ENCODE measurements around the gene DNM2. TPM values are rescaled to one million over a fixed set of nuclear protein-coding genes. Genes with fewer than 3 reads are reported as not detected.

The DNM2 gene
- total RNA-seq, 1 donor from 2014 or later, result 129 TPM

- no peak overlapping the region for H3K27ac Mint-ChIP-seq (ENCODE audit: unreplicated experiment)
- H3K27me3 Mint-ChIP-seq (ENCODE audit: low read depth, unreplicated experiment), result no peaks in the 10 kb centered on the region
- no peak overlapping the region for H3K27ac ChIP-seq (ENCODE audit: low read depth, low read length)
- DNase-seq (ENCODE audit: low read depth) (no peak), FAIRE-seq (no peak)
- H4K20me1 ChIP-seq (ENCODE audit: insufficient read depth, low read length), result no peaks in the 10 kb centered on the region
- peaks cover 10% of the 10 kb centered on the region for H3K36me3 Mint-ChIP-seq (ENCODE audit: low read depth, unreplicated experiment)
- H3K9me3 Mint-ChIP-seq (ENCODE audit: unreplicated experiment), result no peaks in the 10 kb centered on the region
- H3K36me3 ChIP-seq (ENCODE audit: insufficient read depth, low read length), result no peaks in the 10 kb centered on the region
- no peaks in the 10 kb centered on the region for H3K9me3 ChIP-seq (ENCODE audit: insufficient read depth, low read depth, low read length)
- H3K4me3 Mint-ChIP-seq (ENCODE audit: unreplicated experiment), result no peak overlapping the region
- no peak overlapping the region for H2AFZ ChIP-seq (ENCODE audit: low read depth, low read length)
- H3K4me3 ChIP-seq (ENCODE audit: insufficient read depth, low read depth, low read length), result no peak overlapping the region
- H3K4me1 Mint-ChIP-seq (ENCODE audit: low read depth, unreplicated experiment), result peaks cover 3% of the 10 kb centered on the region
- no peak for TF ChIP-seq EZH2 (IDR thresholded peaks at IDR 0.05; ENCODE audit: insufficient read depth, low read length)
- TF ChIP-seq, protein P1, sequence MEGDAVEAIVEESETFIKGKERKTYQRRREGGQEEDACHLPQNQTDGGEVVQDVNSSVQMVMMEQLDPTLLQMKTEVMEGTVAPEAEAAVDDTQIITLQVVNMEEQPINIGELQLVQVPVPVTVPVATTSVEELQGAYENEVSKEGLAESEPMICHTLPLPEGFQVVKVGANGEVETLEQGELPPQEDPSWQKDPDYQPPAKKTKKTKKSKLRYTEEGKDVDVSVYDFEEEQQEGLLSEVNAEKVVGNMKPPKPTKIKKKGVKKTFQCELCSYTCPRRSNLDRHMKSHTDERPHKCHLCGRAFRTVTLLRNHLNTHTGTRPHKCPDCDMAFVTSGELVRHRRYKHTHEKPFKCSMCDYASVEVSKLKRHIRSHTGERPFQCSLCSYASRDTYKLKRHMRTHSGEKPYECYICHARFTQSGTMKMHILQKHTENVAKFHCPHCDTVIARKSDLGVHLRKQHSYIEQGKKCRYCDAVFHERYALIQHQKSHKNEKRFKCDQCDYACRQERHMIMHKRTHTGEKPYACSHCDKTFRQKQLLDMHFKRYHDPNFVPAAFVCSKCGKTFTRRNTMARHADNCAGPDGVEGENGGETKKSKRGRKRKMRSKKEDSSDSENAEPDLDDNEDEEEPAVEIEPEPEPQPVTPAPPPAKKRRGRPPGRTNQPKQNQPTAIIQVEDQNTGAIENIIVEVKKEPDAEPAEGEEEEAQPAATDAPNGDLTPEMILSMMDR (IDR thresholded peaks at IDR 0.05; ENCODE audit: insufficient read depth, low read depth, low read length), result no peak
- no peaks in the 10 kb centered on the region for H3K4me1 ChIP-seq (ENCODE audit: insufficient read depth, low read length)
- no peak overlapping the region for H3K9ac ChIP-seq (ENCODE audit: low read length)
- H3K27me3 ChIP-seq (ENCODE audit: insufficient read depth, low read length), result no peaks in the 10 kb centered on the region
- peaks cover 4% of the 10 kb centered on the region for H3K79me2 ChIP-seq (ENCODE audit: insufficient read depth, low read length)
- H3K4me2 ChIP-seq (ENCODE audit: low read length), result no peak overlapping the region
Measured at GRCh38 chr19:10713317-10713716, 4.6 kb upstream of the DNM2 start.

DNA sequence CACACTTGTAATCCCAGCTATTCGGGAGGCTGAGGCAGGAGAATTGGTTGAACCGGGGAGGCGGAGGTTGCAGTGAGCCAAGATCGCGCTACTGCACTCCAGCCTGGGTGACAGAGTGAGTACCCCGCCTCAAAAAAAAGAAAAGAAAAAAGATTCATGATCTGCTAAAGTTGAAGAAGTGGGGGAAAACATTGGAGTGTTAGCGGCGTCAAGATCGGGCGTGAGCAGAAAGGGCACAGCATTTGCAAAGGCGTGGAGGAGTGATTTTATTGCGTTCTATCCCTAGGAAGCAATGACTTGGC, 874 bp upstream of the DNM2 start:
- peaks cover 5% of the 10 kb centered on the region for H3K36me3 Mint-ChIP-seq (ENCODE audit: low read depth, unreplicated experiment)
- Histone ChIP-seq H3K79me2 (ENCODE audit: insufficient read depth, low read length) (peaks cover 41% of the 10 kb centered on the region), H3K4me3 (ENCODE audit: insufficient read depth, low read depth, low read length) (peak overlapping the region; percentile 30), H2AFZ (ENCODE audit: low read depth, low read length) (peak overlapping the region; percentile 75), H3K27me3 (ENCODE audit: insufficient read depth, low read length) (no peaks in the 10 kb centered on the region), H3K9me3 (ENCODE audit: insufficient read depth, low read depth, low read length) (no peaks in the 10 kb centered on the region), H3K9ac (ENCODE audit: low read length) (peak overlapping the region; percentile 17), H3K27ac (ENCODE audit: low read depth, low read length) (no peak overlapping the region), H4K20me1 (ENCODE audit: insufficient read depth, low read length) (peaks cover 37% of the 10 kb centered on the region), H3K4me2 (ENCODE audit: low read length) (peak overlapping the region; percentile 79), H3K36me3 (ENCODE audit: insufficient read depth, low read length) (no peaks in the 10 kb centered on the region), H3K4me1 (ENCODE audit: insufficient read depth, low read length) (peaks cover 14% of the 10 kb centered on the region)
- FAIRE-seq (no peak), DNase-seq (ENCODE audit: low read depth) (no peak)
- peak overlapping the region; percentile 37 for H3K27ac Mint-ChIP-seq (ENCODE audit: unreplicated experiment)
- peak overlapping the region; percentile 81 for H3K4me3 Mint-ChIP-seq (ENCODE audit: unreplicated experiment)
- no peaks in the 10 kb centered on the region for H3K27me3 Mint-ChIP-seq (ENCODE audit: low read depth, unreplicated experiment)
- TF ChIP-seq, protein P1 (IDR thresholded peaks at IDR 0.05; ENCODE audit: insufficient read depth, low read depth, low read length), result no peak
- TF ChIP-seq EZH2 (IDR thresholded peaks at IDR 0.05; ENCODE audit: insufficient read depth, low read length), result no peak
- no peaks in the 10 kb centered on the region for H3K9me3 Mint-ChIP-seq (ENCODE audit: unreplicated experiment)
- H3K4me1 Mint-ChIP-seq (ENCODE audit: low read depth, unreplicated experiment), result peaks cover 8% of the 10 kb centered on the region

DNA sequence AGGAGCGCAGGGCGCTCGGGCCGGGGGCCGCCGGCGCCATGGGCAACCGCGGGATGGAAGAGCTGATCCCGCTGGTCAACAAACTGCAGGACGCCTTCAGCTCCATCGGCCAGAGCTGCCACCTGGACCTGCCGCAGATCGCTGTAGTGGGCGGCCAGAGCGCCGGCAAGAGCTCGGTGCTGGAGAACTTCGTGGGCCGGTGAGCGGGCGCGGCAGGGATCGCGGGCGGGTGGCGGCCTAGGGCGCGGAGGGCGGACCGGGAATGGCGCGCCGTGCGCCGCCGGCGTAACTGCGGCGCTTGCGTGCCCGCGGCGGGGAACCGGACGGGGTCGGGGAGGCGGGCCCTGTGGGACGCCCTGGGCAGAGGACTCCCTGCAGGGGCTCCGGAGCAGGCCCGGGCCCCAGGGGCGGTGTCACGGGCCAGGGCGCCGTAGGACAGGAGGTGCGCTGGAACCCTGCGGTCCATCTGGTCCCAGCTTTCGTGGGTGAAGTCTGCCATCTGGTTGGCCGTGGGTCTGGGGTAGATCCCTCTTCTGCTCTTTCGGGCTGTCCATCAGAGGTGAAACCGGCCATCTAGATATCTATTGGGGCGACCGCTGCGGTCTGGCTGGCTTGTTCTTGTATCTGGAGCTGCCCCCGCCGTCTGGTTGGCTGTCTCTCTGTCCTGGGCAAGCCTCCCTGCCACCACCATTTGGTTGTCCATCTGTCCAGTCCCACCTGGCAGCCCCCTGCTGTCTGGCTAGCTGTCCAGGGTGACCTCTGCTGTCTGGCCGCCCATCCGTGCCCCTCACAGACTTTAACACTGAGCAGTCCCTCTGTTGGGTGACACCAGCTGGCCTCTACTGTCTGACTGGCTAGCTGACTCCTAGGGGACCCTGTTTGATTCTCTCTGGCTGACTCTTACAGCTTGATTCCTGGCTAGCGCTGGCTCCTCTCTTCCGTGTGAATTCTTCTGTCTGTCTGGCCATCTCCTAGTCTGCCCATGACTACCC, 622 bp downstream of the DNM2 start:
- Histone ChIP-seq H3K79me2 (ENCODE audit: insufficient read depth, low read length) (peaks cover 56% of the 10 kb centered on the region), H3K9ac (ENCODE audit: low read length) (peak overlapping the region; percentile 91), H4K20me1 (ENCODE audit: insufficient read depth, low read length) (peaks cover 50% of the 10 kb centered on the region), H3K4me1 (ENCODE audit: insufficient read depth, low read length) (peaks cover 14% of the 10 kb centered on the region), H3K27me3 (ENCODE audit: insufficient read depth, low read length) (no peaks in the 10 kb centered on the region), H3K27ac (ENCODE audit: low read depth, low read length) (peak overlapping the region; percentile 79), H3K4me3 (ENCODE audit: insufficient read depth, low read depth, low read length) (peak overlapping the region; percentile 84), H3K36me3 (ENCODE audit: insufficient read depth, low read length) (no peaks in the 10 kb centered on the region), H3K9me3 (ENCODE audit: insufficient read depth, low read depth, low read length) (no peaks in the 10 kb centered on the region), H3K4me2 (ENCODE audit: low read length) (peak overlapping the region; percentile 94), H2AFZ (ENCODE audit: low read depth, low read length) (peak overlapping the region; percentile 72)
- peaks cover 8% of the 10 kb centered on the region for H3K4me1 Mint-ChIP-seq (ENCODE audit: low read depth, unreplicated experiment)
- DNase-seq (ENCODE audit: low read depth), result peak; percentile 8
- no peaks in the 10 kb centered on the region for H3K9me3 Mint-ChIP-seq (ENCODE audit: unreplicated experiment)
- peaks cover 5% of the 10 kb centered on the region for H3K36me3 Mint-ChIP-seq (ENCODE audit: low read depth, unreplicated experiment)
- peak overlapping the region; percentile 94 for H3K27ac Mint-ChIP-seq (ENCODE audit: unreplicated experiment)
- peak overlapping the region; percentile 98 for H3K4me3 Mint-ChIP-seq (ENCODE audit: unreplicated experiment)
- no peak for FAIRE-seq
- TF ChIP-seq EZH2 (IDR thresholded peaks at IDR 0.05; ENCODE audit: insufficient read depth, low read length), result no peak
- TF ChIP-seq, protein P1 (IDR thresholded peaks at IDR 0.05; ENCODE audit: insufficient read depth, low read depth, low read length), result no peak
- no peaks in the 10 kb centered on the region for H3K27me3 Mint-ChIP-seq (ENCODE audit: low read depth, unreplicated experiment)

All from astrocyte (in vitro differentiated cells and primary cell).